UCSD-AML1 (cell line): Measurements from ENCODE around the gene ERC1.
"Not testable (repeated sequence)": the region's sequence is repeated elsewhere in the genome, so short reads cannot be mapped to it uniquely, and the experiment has no call there.

Source experiments
- DNase-seq: peaks from one replicate; lab custom pipeline; 2025; ENCODE audit not compliant: unreplicated experiment; lab: John Stamatoyannopoulos, UW

ERC1 gene

GRCh38 chr12:1311145-1311544, 320.1 kb downstream of the ERC1 start:
- DNase-seq: no peak

GRCh38 chr12:1313906-1314305, 322.9 kb downstream of the ERC1 start:
- no peak for DNase-seq

- no peak for DNase-seq
These were observed 323.5 kb downstream of the ERC1 start for GRCh38 chr12:1314523-1314922.

GRCh38 chr12:1316991-1317390, 326.0 kb downstream of the ERC1 start:
- not testable (repeated sequence) for DNase-seq

GRCh38 chr12:1318327-1319031, 327.5 kb downstream of the ERC1 start:
- DNase-seq: no peak

GRCh38 chr12:1319212-1319611, 328.2 kb downstream of the ERC1 start:
- DNase-seq: no peak

GRCh38 chr12:1320021-1320420, 329.0 kb downstream of the ERC1 start:
- no peak for DNase-seq

GRCh38 chr12:1322821-1323220, 331.8 kb downstream of the ERC1 start:
- no peak for DNase-seq

- DNase-seq: no peak
These were observed 333.1 kb downstream of the ERC1 start for GRCh38 chr12:1324099-1324498.

GRCh38 chr12:1324910-1325309, 333.9 kb downstream of the ERC1 start:
- DNase-seq: no peak

- DNase-seq: no peak
These were observed 334.6 kb downstream of the ERC1 start for GRCh38 chr12:1325666-1326065.

GRCh38 chr12:1326258-1326657, 335.2 kb downstream of the ERC1 start:
- no peak for DNase-seq

- no peak for DNase-seq
These were observed 337.4 kb downstream of the ERC1 start for GRCh38 chr12:1328391-1328790.

GRCh38 chr12:1329784-1330476, 338.9 kb downstream of the ERC1 start:
- no peak for DNase-seq

- DNase-seq: no peak
These were observed 339.4 kb downstream of the ERC1 start for GRCh38 chr12:1330477-1330827.

GRCh38 chr12:1332327-1332726, 341.3 kb downstream of the ERC1 start:
- DNase-seq: no peak

GRCh38 chr12:1338483-1339177, 347.6 kb downstream of the ERC1 start:
- no peak for DNase-seq

GRCh38 chr12:1339178-1339541, 348.1 kb downstream of the ERC1 start:
- not testable (repeated sequence) for DNase-seq

GRCh38 chr12:1339618-1340319, 348.7 kb downstream of the ERC1 start:
- DNase-seq: no peak

- DNase-seq: not testable (repeated sequence)
These were observed 350.2 kb downstream of the ERC1 start for GRCh38 chr12:1341270-1341669.

GRCh38 chr12:1343422-1343821, 352.4 kb downstream of the ERC1 start:
- DNase-seq: no peak

GRCh38 chr12:1344245-1344644, 353.2 kb downstream of the ERC1 start:
- DNase-seq: no peak
